Psoas muscle (tissue), 8 donors: ENCODE data around the gene TMEM51. TPM values are rescaled to one million over a fixed set of nuclear protein-coding genes. Genes with fewer than 3 reads are reported as not detected.

ENCODE experiments used
- ATAC-seq, 4 donors: fragments of 200-7000 bp; cut with Tn5 transposase; one replicate each; pipeline ENCODE4 v1.9.1; 2020; ENCODE audit warnings: moderate library complexity in 3 of 4, mild to moderate bottlenecking in 2 of 4
- DNase-seq, 2 donors: peaks; one replicate each; pipeline ENCODE4 v3.0.0-alpha.2; 2020
- H3K27ac ChIP-seq: fragments of 200-600 bp; one replicate; pipeline ENCODE4 v1.8.0; 2022
- H3K27me3 ChIP-seq, 3 donors: fragments of 200-600 bp in 1 of 3; one replicate each; pipeline versions ENCODE4 v1.6.1 to v1.8.0; 2013 to 2022; ENCODE audit warnings: low read length in 2 of 3, mild to moderate bottlenecking in 2 of 3, moderate library complexity in 1 of 3; ENCODE audit not compliant: insufficient read depth in 3 of 3
- H3K36me3 ChIP-seq, 2 donors: fragments of 200-600 bp in 1 of 2; one replicate each; pipeline versions ENCODE4 v1.6.1 to v1.8.0; 2013 to 2022; ENCODE audit warnings: low read depth in 1 of 2, mild to moderate bottlenecking in 1 of 2, moderate library complexity in 1 of 2; ENCODE audit not compliant: insufficient read depth in 1 of 2
- H3K4me1 ChIP-seq: fragments of 200-600 bp; one replicate; pipeline ENCODE4 v1.8.0; 2022
- H3K4me3 ChIP-seq: fragments of 200-600 bp; one replicate; pipeline ENCODE4 v1.8.0; 2022; ENCODE audit warnings: mild to moderate bottlenecking
- H3K9me3 ChIP-seq: fragments of 200-600 bp; one replicate; pipeline ENCODE4 v1.8.0; 2022
- WGBS, 3 donors: extraction: QIAGEN DNeasy Blood & Tissue Kit; methylation state at CpG; one replicate each; pipeline versions ENCODE4 v1.1.6 to v1.1.7; 2013; 5-methylcytosine and 5-hydroxymethylcytosine counted together
- intact Hi-C, 2 donors: fragments of 100-400 bp; cut with DNase I; formaldehyde crosslinking; loops; one replicate each; pipeline versions ENCODE4 v1.11.0 to v1.14.2; 2022
- polyA plus RNA-seq, 3 donors: library from polyadenylated mRNA; stranded (reverse); fragments of 200-250 nt; gene quantifications; one replicate each; pipeline ENCODE4 v1.2.3, GENCODE V29; 2013
- total RNA-seq, 4 donors: library from RNA; stranded (reverse); fragmentation: NEBNext Ultra II Directional in 2 of 4; extraction: Animal tissue kit (Norgen Biotek cat#: 25700) in 2 of 4; gene quantifications; one replicate each; pipeline versions ENCODE4 v1.2.1 to v1.2.4, GENCODE V29; 2021 to 2023
- TF ChIP-seq, protein P1 (sequence below): fragments of 200-600 bp; IDR thresholded peaks from one replicate; pipeline ENCODE4 v1.8.0; 2022; ENCODE audit warnings: antibody characterized with exemption
- donor health status: healthy with polysubstance abuse.
- donor health status: DM: no; HTN: no; CAD: no; lungs with moderate emphysema.
- donor health status: Bipolar disorder and iron deficiency.
- donor health status: healthy.
- donor health status: DM: yes; HTN: yes; CAD: no.
- donor health status: DM: no; HTN: no; CAD: no.
- donor health status: DM: no; HTN: no; CAD: no.
- donor health status: DM: yes; HTN: yes; CAD: no.

Gene TMEM51
- total and polyA plus RNA-seq, 7 donors, result 0.67 to 1.7 (median 0.97) TPM

DNA sequence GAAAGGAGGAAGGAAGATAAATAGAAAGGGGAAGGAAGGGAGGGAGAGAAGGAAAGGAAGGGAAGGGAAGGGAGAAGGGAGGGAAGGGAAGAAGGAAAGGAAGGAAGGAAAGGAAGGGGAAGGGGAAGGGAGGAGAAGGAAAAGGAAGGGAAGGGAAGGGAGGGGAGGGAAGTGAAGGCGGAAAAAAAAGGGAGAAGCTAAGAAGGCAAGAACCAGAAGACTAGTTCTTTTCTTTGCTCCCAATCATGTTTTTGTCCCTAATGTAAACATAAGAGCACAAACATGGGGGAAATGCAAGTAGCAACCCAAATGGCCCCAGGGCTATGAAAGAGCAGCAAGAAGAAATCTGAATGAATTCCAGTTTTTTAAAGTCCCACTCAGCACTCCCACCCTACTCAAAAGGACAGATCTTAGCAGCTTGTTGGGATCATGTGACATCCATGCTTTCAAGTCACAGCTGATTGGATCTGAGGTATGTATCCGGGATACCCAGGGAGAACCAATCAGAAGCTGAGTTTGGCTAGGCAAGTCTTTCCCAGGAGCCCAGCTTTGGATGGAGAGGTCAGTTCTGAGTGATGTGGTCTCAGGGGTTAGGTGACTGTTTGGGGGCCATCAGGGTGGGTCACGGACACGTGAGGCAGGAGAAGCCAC, 69.2 kb downstream of the TMEM51 start:
- Histone ChIP-seq H3K9me3 (no peaks in the 10 kb centered on the region), H3K27me3 (no peaks in the 10 kb centered on the region), H3K36me3 (no peaks in the 10 kb centered on the region), H3K4me1 (no peaks in the 10 kb centered on the region), H3K4me3 (no peak overlapping the region), H3K27ac (no peak overlapping the region)
- TF ChIP-seq, protein P1, sequence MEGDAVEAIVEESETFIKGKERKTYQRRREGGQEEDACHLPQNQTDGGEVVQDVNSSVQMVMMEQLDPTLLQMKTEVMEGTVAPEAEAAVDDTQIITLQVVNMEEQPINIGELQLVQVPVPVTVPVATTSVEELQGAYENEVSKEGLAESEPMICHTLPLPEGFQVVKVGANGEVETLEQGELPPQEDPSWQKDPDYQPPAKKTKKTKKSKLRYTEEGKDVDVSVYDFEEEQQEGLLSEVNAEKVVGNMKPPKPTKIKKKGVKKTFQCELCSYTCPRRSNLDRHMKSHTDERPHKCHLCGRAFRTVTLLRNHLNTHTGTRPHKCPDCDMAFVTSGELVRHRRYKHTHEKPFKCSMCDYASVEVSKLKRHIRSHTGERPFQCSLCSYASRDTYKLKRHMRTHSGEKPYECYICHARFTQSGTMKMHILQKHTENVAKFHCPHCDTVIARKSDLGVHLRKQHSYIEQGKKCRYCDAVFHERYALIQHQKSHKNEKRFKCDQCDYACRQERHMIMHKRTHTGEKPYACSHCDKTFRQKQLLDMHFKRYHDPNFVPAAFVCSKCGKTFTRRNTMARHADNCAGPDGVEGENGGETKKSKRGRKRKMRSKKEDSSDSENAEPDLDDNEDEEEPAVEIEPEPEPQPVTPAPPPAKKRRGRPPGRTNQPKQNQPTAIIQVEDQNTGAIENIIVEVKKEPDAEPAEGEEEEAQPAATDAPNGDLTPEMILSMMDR, result no peak
- intact Hi-C loops, result no loop called here
- 87 to 91% (median 90%) methylated on average over 4 of the region's 4 CpGs for WGBS, 3 donors
- no peak for ATAC-seq
- DNase-seq, result no peak

DNA sequence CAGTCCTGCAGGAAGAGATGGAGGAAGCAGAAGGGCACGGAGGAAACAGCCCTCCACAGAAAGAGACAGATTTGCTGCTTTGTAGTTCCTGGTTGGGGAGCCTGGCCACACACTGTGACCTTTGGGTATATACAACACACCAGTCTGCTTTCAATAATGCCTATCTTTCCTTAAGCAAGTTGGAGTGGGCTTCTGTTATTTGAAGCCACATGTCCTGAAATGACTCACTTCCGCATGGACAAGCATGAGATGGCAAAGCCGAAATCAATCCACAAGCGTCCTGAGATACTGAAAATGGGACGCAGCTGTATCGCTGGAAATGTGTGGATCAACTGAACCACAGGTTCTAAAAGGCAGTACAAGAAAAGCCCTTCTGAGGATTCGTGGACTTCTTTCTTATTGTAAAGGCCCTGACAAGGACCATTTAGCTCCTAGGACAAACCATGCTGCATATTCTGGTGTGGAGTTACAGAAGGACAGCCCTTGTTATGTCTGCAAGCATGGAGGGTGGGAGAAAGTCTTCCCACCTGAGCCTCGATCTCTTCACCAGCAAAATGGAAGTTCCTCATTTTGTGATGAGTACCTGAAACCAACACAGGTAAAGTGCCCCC, 70.8 kb downstream of the TMEM51 start:
- no peaks in the 10 kb centered on the region for H3K9me3 ChIP-seq
- H3K27ac ChIP-seq, result no peak overlapping the region
- no peak for DNase-seq
- ATAC-seq, result peak in 1 of 4 donors; percentile 25
- intact Hi-C loops, result no loop called here
- 88 to 92% (median 91%) methylated on average over 8 of the region's 8 CpGs for WGBS, 3 donors
- TF ChIP-seq, protein P1, result no peak
- no peaks in the 10 kb centered on the region for H3K36me3 ChIP-seq
- no peaks in the 10 kb centered on the region for H3K4me1 ChIP-seq
- no peaks in the 10 kb centered on the region for H3K27me3 ChIP-seq
- H3K4me3 ChIP-seq, result no peak overlapping the region

DNA sequence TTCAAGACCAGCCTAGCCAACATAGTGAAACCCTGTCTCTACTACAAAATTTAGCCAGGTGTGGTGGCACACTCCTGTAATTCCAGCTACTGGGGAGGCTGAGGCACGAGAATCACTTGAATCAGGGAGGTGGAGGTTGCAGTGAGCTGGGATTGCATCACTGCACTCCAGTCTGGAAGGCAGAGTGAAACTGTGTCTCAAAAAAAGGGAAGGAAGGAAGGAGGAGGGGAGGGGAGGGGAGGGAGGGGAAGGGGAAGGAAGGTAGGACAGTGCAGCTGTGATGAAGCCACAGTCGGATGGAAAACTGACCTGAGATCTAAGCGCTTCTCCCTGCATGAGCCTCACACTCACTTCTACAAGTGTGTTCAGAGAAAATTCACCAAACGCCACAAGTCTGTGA, 71.4 kb downstream of the TMEM51 start:
- intact Hi-C loops, result no loop called here
- H3K4me3 ChIP-seq, result no peak overlapping the region
- DNase-seq (no peak), ATAC-seq (no peak)
- TF ChIP-seq, protein P1, result no peak
- H3K27ac ChIP-seq, result no peak overlapping the region
- no peaks in the 10 kb centered on the region for H3K27me3 ChIP-seq
- H3K4me1 ChIP-seq, result no peaks in the 10 kb centered on the region
- H3K9me3 ChIP-seq, result no peaks in the 10 kb centered on the region
- H3K36me3 ChIP-seq, result no peaks in the 10 kb centered on the region
- 67 to 77% (median 71%) methylated on average over 4 of the region's 4 CpGs for WGBS, 3 donors

DNA sequence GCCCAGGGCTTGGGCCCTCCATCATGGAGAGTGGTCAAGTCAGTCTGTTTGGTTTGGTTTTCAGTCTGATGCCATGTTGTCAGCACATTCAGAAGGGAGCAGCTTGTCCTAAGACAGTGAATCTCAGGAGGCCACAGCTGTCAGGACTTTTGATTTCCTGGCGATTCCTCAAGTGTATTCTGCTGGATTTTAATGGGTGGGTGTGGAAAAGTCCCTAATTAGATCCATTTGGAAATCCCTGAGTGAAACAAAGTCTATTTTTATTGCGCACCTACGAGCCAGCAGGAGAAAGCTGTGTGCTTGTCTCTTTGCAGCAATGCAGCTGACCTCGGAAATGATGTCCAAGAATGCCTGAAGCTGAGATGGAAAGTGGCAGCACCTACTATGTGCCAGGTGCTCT, 71.9 kb downstream of the TMEM51 start:
- intact Hi-C loops, result no loop called here
- no peak for DNase-seq
- no peaks in the 10 kb centered on the region for H3K27me3 ChIP-seq
- no peaks in the 10 kb centered on the region for H3K36me3 ChIP-seq
- TF ChIP-seq, protein P1, result no peak
- no peak for ATAC-seq
- no peaks in the 10 kb centered on the region for H3K4me1 ChIP-seq
- no peaks in the 10 kb centered on the region for H3K9me3 ChIP-seq
- H3K27ac ChIP-seq, result no peak overlapping the region
- H3K4me3 ChIP-seq, result no peak overlapping the region
- WGBS, 3 donors, result 45 to 57% (median 53%) methylated on average over 4 of the region's 4 CpGs
